ACC112 (cell line): ENCODE results near the gene TARS1.
"Not testable (repeated sequence)": the region's sequence is repeated elsewhere in the genome, so short reads cannot be mapped to it uniquely, and the experiment has no call there.

ENCODE experiments used
- H2AFZ ChIP-seq: fragments of 200-600 bp; sonication (generic); one replicate; pipeline ENCODE4 v1.6.0; 2017; ENCODE audit warnings: antibody characterized with exemption, low read length; ENCODE audit not compliant: unreplicated experiment
- H3K27ac ChIP-seq: fragments of 200-600 bp; sonication (generic); 2 replicates; pipeline ENCODE4 v1.5.1; 2014; ENCODE audit warnings: low read depth, mild to moderate bottlenecking, antibody characterized with exemption, low read length, moderate library complexity
- H3K27me3 ChIP-seq: fragments of 200-600 bp; sonication (generic); 2 replicates; pipeline ENCODE4 v1.6.1; 2014; ENCODE audit warnings: mild to moderate bottlenecking, antibody characterized with exemption, low read length, moderate library complexity, mixed read lengths; ENCODE audit not compliant: insufficient read depth
- H3K36me3 ChIP-seq: fragments of 200-600 bp; sonication (generic); 2 replicates; pipeline ENCODE4 v1.6.1; 2016; ENCODE audit warnings: mild to moderate bottlenecking, antibody characterized with exemption, low read length, moderate library complexity, mixed read lengths; ENCODE audit not compliant: insufficient read depth
- H3K4me1 ChIP-seq: fragments of 200-600 bp; sonication (generic); one replicate; pipeline ENCODE4 v1.6.1; 2016; ENCODE audit warnings: low read length, mixed read lengths; ENCODE audit not compliant: insufficient read depth, unreplicated experiment, control insufficient read depth
- H3K4me3 ChIP-seq: fragments of 200-600 bp; sonication (generic); 2 replicates; pipeline ENCODE4 v1.5.1; 2014; ENCODE audit warnings: mild to moderate bottlenecking, low read depth, low read length
- H3K79me2 ChIP-seq: fragments of 200-600 bp; sonication (generic); one replicate; pipeline ENCODE4 v1.6.0; 2016; ENCODE audit warnings: low read length; ENCODE audit not compliant: control insufficient read depth, unreplicated experiment, insufficient read depth

The TARS1 gene

GRCh38 chr5:33513462-33514185 is 72.9 kb downstream of the TARS1 start:
- no peak overlapping the region for H2AFZ ChIP-seq
- peaks cover 4% of the 10 kb centered on the region for H3K4me1 ChIP-seq
- no peak overlapping the region for H3K27ac ChIP-seq
- no peak overlapping the region for H3K4me3 ChIP-seq
- no peaks in the 10 kb centered on the region for H3K36me3 ChIP-seq
- no peaks in the 10 kb centered on the region for H3K79me2 ChIP-seq
- no peaks in the 10 kb centered on the region for H3K27me3 ChIP-seq

- H3K36me3 ChIP-seq, H3K27me3 ChIP-seq, H3K4me3 ChIP-seq, H3K79me2 ChIP-seq, H2AFZ ChIP-seq, H3K27ac ChIP-seq, H3K4me1 ChIP-seq: not testable (repeated sequence)
Measured at GRCh38 chr5:33515366-33515765, 74.6 kb downstream of the TARS1 start.

- Histone ChIP-seq H3K27me3 (no peaks in the 10 kb centered on the region), H3K4me3 (no peak overlapping the region), H3K27ac (no peak overlapping the region), H3K4me1 (peaks cover 4% of the 10 kb centered on the region), H2AFZ (no peak overlapping the region), H3K36me3 (no peaks in the 10 kb centered on the region), H3K79me2 (no peaks in the 10 kb centered on the region)
Measured at GRCh38 chr5:33516421-33516820, 75.7 kb downstream of the TARS1 start.
